ENCODE data around the gene MAML3.
A peak's percentile ranks its signal among the peaks of the same experiment; 100 is the strongest.

DNA sequence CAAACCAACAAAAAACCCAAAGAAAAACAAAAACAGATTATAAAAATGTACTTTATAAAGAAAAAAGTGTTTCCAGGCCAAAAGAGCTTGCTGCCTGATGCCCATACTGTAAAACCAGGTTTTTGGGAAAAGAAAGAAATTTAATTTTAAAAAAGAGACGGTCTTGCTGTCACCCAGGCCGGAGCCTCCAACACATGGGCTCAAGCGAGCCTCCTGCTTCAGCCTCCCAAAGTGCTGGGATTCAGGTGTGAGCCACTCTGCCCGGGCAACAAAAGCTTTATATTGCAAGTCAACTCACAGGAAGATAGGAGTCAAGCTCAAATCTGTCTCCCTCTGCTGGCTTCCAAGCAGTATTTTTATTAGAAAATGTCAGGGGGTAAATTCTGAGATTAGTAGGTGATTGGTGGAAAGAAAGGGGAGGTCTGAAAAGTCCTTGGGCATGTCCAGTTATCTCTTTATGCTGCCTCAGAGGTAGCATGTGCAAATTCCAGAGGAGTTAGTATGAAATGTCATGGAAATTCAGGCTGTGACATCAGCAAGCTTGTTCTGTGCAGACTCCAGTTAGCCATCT is 449.0 kb downstream of the MAML3 start:
- TF ChIP-seq, protein P1, sequence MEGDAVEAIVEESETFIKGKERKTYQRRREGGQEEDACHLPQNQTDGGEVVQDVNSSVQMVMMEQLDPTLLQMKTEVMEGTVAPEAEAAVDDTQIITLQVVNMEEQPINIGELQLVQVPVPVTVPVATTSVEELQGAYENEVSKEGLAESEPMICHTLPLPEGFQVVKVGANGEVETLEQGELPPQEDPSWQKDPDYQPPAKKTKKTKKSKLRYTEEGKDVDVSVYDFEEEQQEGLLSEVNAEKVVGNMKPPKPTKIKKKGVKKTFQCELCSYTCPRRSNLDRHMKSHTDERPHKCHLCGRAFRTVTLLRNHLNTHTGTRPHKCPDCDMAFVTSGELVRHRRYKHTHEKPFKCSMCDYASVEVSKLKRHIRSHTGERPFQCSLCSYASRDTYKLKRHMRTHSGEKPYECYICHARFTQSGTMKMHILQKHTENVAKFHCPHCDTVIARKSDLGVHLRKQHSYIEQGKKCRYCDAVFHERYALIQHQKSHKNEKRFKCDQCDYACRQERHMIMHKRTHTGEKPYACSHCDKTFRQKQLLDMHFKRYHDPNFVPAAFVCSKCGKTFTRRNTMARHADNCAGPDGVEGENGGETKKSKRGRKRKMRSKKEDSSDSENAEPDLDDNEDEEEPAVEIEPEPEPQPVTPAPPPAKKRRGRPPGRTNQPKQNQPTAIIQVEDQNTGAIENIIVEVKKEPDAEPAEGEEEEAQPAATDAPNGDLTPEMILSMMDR (CRISPR knock-in tag; IDR thresholded peaks at IDR 0.05) = peak; percentile 32; the same call in 1 of the 2 replicates
- TF ChIP-seq, protein P2, sequence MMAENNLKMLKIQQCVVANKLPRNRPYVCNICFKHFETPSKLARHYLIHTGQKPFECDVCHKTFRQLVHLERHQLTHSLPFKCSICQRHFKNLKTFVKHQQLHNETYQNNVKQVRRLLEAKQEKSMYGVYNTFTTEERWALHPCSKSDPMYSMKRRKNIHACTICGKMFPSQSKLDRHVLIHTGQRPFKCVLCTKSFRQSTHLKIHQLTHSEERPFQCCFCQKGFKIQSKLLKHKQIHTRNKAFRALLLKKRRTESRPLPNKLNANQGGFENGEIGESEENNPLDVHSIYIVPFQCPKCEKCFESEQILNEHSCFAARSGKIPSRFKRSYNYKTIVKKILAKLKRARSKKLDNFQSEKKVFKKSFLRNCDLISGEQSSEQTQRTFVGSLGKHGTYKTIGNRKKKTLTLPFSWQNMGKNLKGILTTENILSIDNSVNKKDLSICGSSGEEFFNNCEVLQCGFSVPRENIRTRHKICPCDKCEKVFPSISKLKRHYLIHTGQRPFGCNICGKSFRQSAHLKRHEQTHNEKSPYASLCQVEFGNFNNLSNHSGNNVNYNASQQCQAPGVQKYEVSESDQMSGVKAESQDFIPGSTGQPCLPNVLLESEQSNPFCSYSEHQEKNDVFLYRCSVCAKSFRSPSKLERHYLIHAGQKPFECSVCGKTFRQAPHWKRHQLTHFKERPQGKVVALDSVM (CRISPR knock-in tag; IDR thresholded peaks at IDR 0.05) = peak; percentile 62
- no peak for TF ChIP-seq ZBTB21 (CRISPR knock-in tag; IDR thresholded peaks at IDR 0.05)

Measured in HepG2 (cell line).